IMR-90 (cell line): Measurements from ENCODE around the gene CACNA1D. TPM values are rescaled to one million over a fixed set of nuclear protein-coding genes. Genes with fewer than 3 reads are reported as not detected.

Experiments
- ATAC-seq: fragments of 200-7000 bp; cut with Tn5 transposase; 2 replicates; pipeline ENCODE4 v1.9.1; 2020; ENCODE audit warnings: low read depth, mild to moderate bottlenecking, moderate library complexity
- BruUV-seq: library from RNA; stranded (reverse); fragments of 400-500 nt; replicated peaks from 2 replicates; lab custom pipeline; 2021; lab: Mats Ljungman, UMichigan
- CTCF ChIA-PET: fragments of 300-600 bp; formaldehyde crosslinking; extraction: SDS; loops from one replicate; lab custom pipeline; 2021; ENCODE audit warnings: antibody characterized with exemption; lab: Yijun Ruan, JAX
- POLR2A ChIA-PET: fragments of 300-600 bp; sonication (Branson Sonifier 250); formaldehyde crosslinking; loops from one replicate; lab custom pipeline; 2022; ENCODE audit warnings: antibody characterized with exemption; ENCODE audit not compliant: unreplicated experiment; lab: Charles Lee
- DNase-seq: peaks from one replicate; pipeline ENCODE4 v3.0.0; 2013
- H2AFZ ChIP-seq: replicated peaks from 2 replicates; pipeline ENCODE3; 2013; ENCODE audit warnings: low read length, mild to moderate bottlenecking; ENCODE audit not compliant: poor library complexity
- H2AK5ac ChIP-seq: 2 replicates; pipeline ENCODE4 v1.6.1; 2013; ENCODE audit warnings: low read depth, low read length, inconsistent platforms
- H2AK9ac ChIP-seq: replicated peaks from 2 replicates; pipeline ENCODE3; 2013; ENCODE audit warnings: mild to moderate bottlenecking, low read depth, low read length, moderate library complexity; ENCODE audit not compliant: poor library complexity
- H2BK120ac ChIP-seq: 2 replicates; pipeline ENCODE4 v1.6.1; 2013; ENCODE audit warnings: low read depth, low read length, inconsistent platforms
- H2BK15ac ChIP-seq: 3 replicates; pipeline ENCODE4 v1.6.1; 2013; ENCODE audit warnings: low read depth, low read length, inconsistent platforms
- H2BK20ac ChIP-seq: 2 replicates; pipeline ENCODE4 v1.6.1; 2013; ENCODE audit warnings: low read depth, mild to moderate bottlenecking, inconsistent platforms, low read length, moderate library complexity
- H2BK5ac ChIP-seq: 2 replicates; pipeline ENCODE4 v1.6.1; 2013; ENCODE audit warnings: mild to moderate bottlenecking, low read depth, low read length, inconsistent platforms; ENCODE audit not compliant: poor library complexity, severe bottlenecking
- H3K14ac ChIP-seq: replicated peaks from 2 replicates; pipeline ENCODE4 v1.6.1; 2013; ENCODE audit warnings: low read depth, low read length, inconsistent platforms
- H3K18ac ChIP-seq: 2 replicates; pipeline ENCODE4 v1.6.1; 2013; ENCODE audit warnings: low read depth, low read length, control low read depth
- H3K23ac ChIP-seq: 2 replicates; pipeline ENCODE4 v1.6.1; 2013; ENCODE audit warnings: low read depth, low read length, inconsistent platforms
- H3K27ac ChIP-seq: 2 replicates; pipeline ENCODE4 v1.5.1; 2013; ENCODE audit warnings: mild to moderate bottlenecking, control low read depth, low read length; ENCODE audit not compliant: insufficient read depth
- H3K27me3 ChIP-seq: 2 replicates; pipeline ENCODE4 v1.6.1; 2013; ENCODE audit warnings: low read length; ENCODE audit not compliant: control insufficient read depth, insufficient read depth
- H3K36me3 ChIP-seq: 2 replicates; pipeline ENCODE4 v1.6.1; 2013; ENCODE audit warnings: low read length, mixed read lengths; ENCODE audit not compliant: control insufficient read depth, insufficient read depth
- H3K4ac ChIP-seq: 2 replicates; pipeline ENCODE4 v1.6.1; 2013; ENCODE audit warnings: low read depth, low read length, inconsistent platforms
- H3K4me1 ChIP-seq: 2 replicates; pipeline ENCODE4 v1.6.1; 2013; ENCODE audit warnings: low read length, mixed read lengths; ENCODE audit not compliant: control insufficient read depth, insufficient read depth
- H3K4me2 ChIP-seq: 2 replicates; pipeline ENCODE4 v1.6.1; 2013; ENCODE audit warnings: low read depth, mild to moderate bottlenecking, control low read depth, low read length, moderate library complexity
- H3K4me3 ChIP-seq: 2 replicates; pipeline ENCODE4 v1.5.1; 2013; ENCODE audit warnings: low read depth, mild to moderate bottlenecking, control low read depth, low read length, moderate library complexity; ENCODE audit not compliant: insufficient read depth
- H3K56ac ChIP-seq: 2 replicates; pipeline ENCODE4 v1.6.1; 2013; ENCODE audit warnings: low read length, inconsistent platforms; ENCODE audit not compliant: insufficient read depth; ENCODE audit errors: extremely low read depth
- H3K79me1 ChIP-seq, 2 experiments: 2 replicates each; pipeline ENCODE4 v1.6.1; 2013; ENCODE audit warnings: low read length in 2 of 2, inconsistent platforms in 1 of 2, low read depth in 1 of 2
- H3K9ac ChIP-seq: 2 replicates; pipeline ENCODE4 v1.6.1; 2013; ENCODE audit warnings: low read depth, low read length, control low read depth
- H3K9me1 ChIP-seq: 2 replicates; pipeline ENCODE4 v1.6.1; 2013; ENCODE audit warnings: low read length, inconsistent platforms; ENCODE audit not compliant: insufficient read depth
- H3K9me3 ChIP-seq: 2 replicates; pipeline ENCODE4 v1.6.1; 2013; ENCODE audit warnings: low read length; ENCODE audit not compliant: control insufficient read depth, insufficient read depth
- H4K20me1 ChIP-seq: 2 replicates; pipeline ENCODE4 v1.6.1; 2013; ENCODE audit warnings: low read length, inconsistent platforms; ENCODE audit not compliant: insufficient read depth
- H4K5ac ChIP-seq: 2 replicates; pipeline ENCODE4 v1.6.1; 2013; ENCODE audit warnings: mild to moderate bottlenecking, low read depth, low read length, control low read depth
- H4K8ac ChIP-seq, 2 experiments: 2 replicates each; pipeline ENCODE4 v1.6.1; 2013; ENCODE audit warnings: low read depth in 2 of 2, low read length in 2 of 2, control low read depth in 1 of 2, inconsistent platforms in 1 of 2
- H4K91ac ChIP-seq: 2 replicates; pipeline ENCODE4 v1.6.1; 2013; ENCODE audit warnings: low read depth, low read length, inconsistent platforms; ENCODE audit not compliant: insufficient read depth
- BHLHE40 ChIP-seq: fragments of 150-350 bp; IDR thresholded peaks from 2 replicates; pipeline ENCODE4 v1.6.1; 2016; ENCODE audit warnings: mild to moderate bottlenecking, low read depth, low read length
- CHD1 ChIP-seq: IDR thresholded peaks from 2 replicates; pipeline ENCODE4 v1.6.1; 2012; ENCODE audit warnings: low read depth, low read length, improper control_type of control experiment
- CTCF ChIP-seq: conservative IDR thresholded peaks from 2 replicates; pipeline ENCODE4 v1.5.1; 2012; ENCODE audit warnings: mild to moderate bottlenecking, low read depth, low read length, improper control_type of control experiment
- ELK1 ChIP-seq: fragments of 150-350 bp; IDR thresholded peaks from 2 replicates; pipeline ENCODE4 v1.6.1; 2016; ENCODE audit warnings: low read depth, mild to moderate bottlenecking, low read length, moderate library complexity, borderline replicate concordance
- MXI1 ChIP-seq: IDR thresholded peaks from 2 replicates; pipeline ENCODE4 v1.6.1; 2012; ENCODE audit warnings: low read depth, mild to moderate bottlenecking, low read length, moderate library complexity, borderline replicate concordance
- NFE2L2 ChIP-seq: fragments of 150-350 bp; IDR thresholded peaks from 2 replicates; pipeline ENCODE4 v1.6.1; 2016; ENCODE audit warnings: low read depth, mild to moderate bottlenecking, low read length
- POLR2A ChIP-seq: IDR thresholded peaks from 2 replicates; pipeline ENCODE4 v1.6.1; 2012; ENCODE audit warnings: mild to moderate bottlenecking, low read depth, low read length
- RCOR1 ChIP-seq: IDR thresholded peaks from 2 replicates; pipeline ENCODE4 v1.6.1; 2012; ENCODE audit warnings: mild to moderate bottlenecking, low read length, improper control_type of control experiment; ENCODE audit not compliant: insufficient replicate concordance
- RFX5 ChIP-seq: IDR thresholded peaks from 2 replicates; pipeline ENCODE4 v1.8.0; 2012; ENCODE audit warnings: low read depth, mild to moderate bottlenecking, low read length, moderate library complexity
- SMC3 ChIP-seq: fragments of 150-350 bp; IDR thresholded peaks from 2 replicates; pipeline ENCODE4 v1.6.1; 2016; ENCODE audit warnings: low read depth, mild to moderate bottlenecking, antibody characterized with exemption, low read length, moderate library complexity
- USF2 ChIP-seq: fragments of 150-350 bp; IDR thresholded peaks from 2 replicates; pipeline ENCODE4 v1.6.1; 2017; ENCODE audit warnings: mild to moderate bottlenecking, antibody characterized with exemption, low read length, low read depth
- WGBS, 2 experiments: methylation state at CpG; one replicate each; pipeline versions ENCODE4 v1.1.5 to v1.1.7; 2013; ENCODE audit warnings: missing lambda C conversion rate in 2 of 2; ENCODE audit not compliant: insufficient read length in 1 of 2; ENCODE audit errors: extremely low coverage in 2 of 2; 5-methylcytosine and 5-hydroxymethylcytosine counted together
- dilution Hi-C: fragments of 300-500 bp; cut with HindIII; formaldehyde crosslinking; loops from one replicate; pipeline ENCODE4 v1.14.3; 2018; ENCODE audit warnings: low sequenced_read_pairs; ENCODE audit not compliant: unreplicated experiment
- in situ Hi-C: fragments of 300-500 bp; cut with MboI; formaldehyde crosslinking; loops from 3 replicates; pipeline ENCODE4 v1.14.3; 2019; ENCODE audit warnings: low sequenced_read_pairs, inconsistent platforms, mixed read lengths
- intact Hi-C: fragments of 100-400 bp; cut with micrococcal nuclease; formaldehyde crosslinking; loops from 2 replicates; pipeline ENCODE4 v1.10.0; 2022
- polyA plus RNA-seq, 3 experiments: library from polyadenylated mRNA; depleted of rRNA; stranded (reverse); fragments of >200 nt; gene quantifications; 2 replicates each; pipeline ENCODE4 v1.2.3, GENCODE V29; 2012; ENCODE audit warnings: low replicate concordance in 1 of 3
- total RNA-seq: library from RNA; depleted of rRNA; stranded (reverse); fragments of >200 nt; gene quantifications from 2 replicates; pipeline ENCODE4 v1.2.3, GENCODE V29; 2012

CACNA1D gene
- total and polyA plus RNA-seq, 2 of the 4 experiments (the other 2 are of a cell fraction), result 0.07 TPM; not detected in 1

- Histone ChIP-seq H3K4me3 (no peak overlapping the region), H3K4me1 (peaks cover 17% of the 10 kb centered on the region; the same call in 1 of the 2 replicates), H3K27me3 (peaks cover 13% of the 10 kb centered on the region; the same call in 1 of the 2 replicates), H3K4ac (no peak overlapping the region), H3K9ac (no peak overlapping the region), H3K14ac (no peak overlapping the region), H3K9me1 (no peaks in the 10 kb centered on the region), H3K4me2 (no peak overlapping the region; the same call in 1 of the 2 replicates), H2AFZ (no peak overlapping the region), H2BK120ac (no peak overlapping the region), H4K8ac (no peak overlapping the region), H2AK9ac (no peak overlapping the region), H3K79me1 (no peaks in the 10 kb centered on the region), H2AK5ac (no peak overlapping the region), H4K20me1 (no peaks in the 10 kb centered on the region), H2BK15ac (no peak overlapping the region), H2BK5ac (no peak overlapping the region), H3K23ac (no peak overlapping the region), H4K5ac (no peak overlapping the region; the same call in 1 of the 2 replicates), H3K36me3 (no peaks in the 10 kb centered on the region), H2BK20ac (no peak overlapping the region), H3K18ac (no peak overlapping the region; the same call in 1 of the 2 replicates), H3K27ac (peak overlapping the region; percentile 22; the same call in 1 of the 2 replicates), H3K56ac (no peak overlapping the region), H3K9me3 (no peaks in the 10 kb centered on the region), H4K91ac (no peak overlapping the region)
- DNase-seq, result no peak
- BruUV-seq, result no TSS peak
- dilution Hi-C loops (no loop called here), intact Hi-C loops (no loop called here), in situ Hi-C loops (no loop called here)
- CTCF ChIA-PET, result interaction anchor here (0.6 kb wide), 2 partner anchors 88 to 124 kb away, joined by 3 to 6 read pairs; no protein-coding TSS in a partner anchor
- TF ChIP-seq BHLHE40, result no peak
- no peak for TF ChIP-seq RFX5
- no peak for TF ChIP-seq RCOR1
- TF ChIP-seq CHD1, result no peak
- no peak for TF ChIP-seq USF2
- TF ChIP-seq ELK1, result no peak
- no peak for TF ChIP-seq CTCF
- no peak for TF ChIP-seq POLR2A
- TF ChIP-seq NFE2L2, result no peak
- no peak for TF ChIP-seq SMC3
- no peak for TF ChIP-seq MXI1
- no peak for ATAC-seq
- POLR2A ChIA-PET, result no interaction called here
- 87% methylated on average over 3 of the region's 14 CpGs; no CpG with 5 or more reads in 1 of the 2 experiments for WGBS, 2 experiments
Measured at GRCh38 chr3:53772562-53772961, 278.2 kb downstream of the CACNA1D start.
